HTERT RPE-1 (cell line): ENCODE measurements around the gene SERPINE1.
"Not testable (repeated sequence)": the region's sequence is repeated elsewhere in the genome, so short reads cannot be mapped to it uniquely, and the experiment has no call there.

Source experiments
- in situ Hi-C: fragments of 300-500 bp; cut with MboI; formaldehyde crosslinking; loops from 4 replicates; pipeline ENCODE4 v1.14.3; 2020; ENCODE audit warnings: low sequenced_read_pairs

SERPINE1 gene

GRCh38 chr7:101121991-101122932 lies 4.6 kb upstream of the SERPINE1 start:
- in situ Hi-C loops: no loop called here

- in situ Hi-C loops: no loop called here
Measured at GRCh38 chr7:101122933-101123702, 3.8 kb upstream of the SERPINE1 start.

- in situ Hi-C loops: no loop called here
Measured at GRCh38 chr7:101123703-101124068, 3.2 kb upstream of the SERPINE1 start.

- in situ Hi-C loops: no loop called here
Measured at GRCh38 chr7:101124376-101125056, 2.4 kb upstream of the SERPINE1 start.

GRCh38 chr7:101125989-101126650 lies 784 bp upstream of the SERPINE1 start:
- in situ Hi-C loops: no loop called here

GRCh38 chr7:101127460-101128039 lies 646 bp downstream of the SERPINE1 start:
- in situ Hi-C loops: no loop called here

- in situ Hi-C loops: no loop called here
Measured at GRCh38 chr7:101128040-101128834, 1.3 kb downstream of the SERPINE1 start.

GRCh38 chr7:101129603-101130117 lies 2.8 kb downstream of the SERPINE1 start:
- in situ Hi-C loops: no loop called here

GRCh38 chr7:101132626-101133600 lies 6.0 kb downstream of the SERPINE1 start:
- in situ Hi-C loops: not testable (repeated sequence)

- in situ Hi-C loops: no loop called here
Measured at GRCh38 chr7:101133621-101134398, 6.9 kb downstream of the SERPINE1 start.

GRCh38 chr7:101134399-101134980 lies 7.6 kb downstream of the SERPINE1 start:
- in situ Hi-C loops: no loop called here

GRCh38 chr7:101137651-101138212 lies 10.8 kb downstream of the SERPINE1 start:
- in situ Hi-C loops: no loop called here

GRCh38 chr7:101138213-101138870 lies 11.4 kb downstream of the SERPINE1 start:
- in situ Hi-C loops: no loop called here

GRCh38 chr7:101140339-101140699 lies 13.4 kb downstream of the SERPINE1 start:
- in situ Hi-C loops: no loop called here

- in situ Hi-C loops: no loop called here
Measured at GRCh38 chr7:101140746-101141382, 14.0 kb downstream of the SERPINE1 start.
